ENCODE data around the gene PPFIBP1.
A peak's percentile ranks its signal among the peaks of the same experiment; 100 is the strongest.
"Not testable (repeated sequence)": the region's sequence is repeated elsewhere in the genome, so short reads cannot be mapped to it uniquely, and the experiment has no call there.

The PPFIBP1 gene

GRCh38 chr12:27631813-27632491, 107.9 kb downstream of the PPFIBP1 start:
- no peak for DNase-seq

- DNase-seq: no peak
These were observed 111.5 kb downstream of the PPFIBP1 start for GRCh38 chr12:27635349-27635972.

- DNase-seq: not testable (repeated sequence)
These were observed 112.6 kb downstream of the PPFIBP1 start for GRCh38 chr12:27636569-27636968.

GRCh38 chr12:27637524-27637923, 113.5 kb downstream of the PPFIBP1 start:
- DNase-seq: no peak

DNA sequence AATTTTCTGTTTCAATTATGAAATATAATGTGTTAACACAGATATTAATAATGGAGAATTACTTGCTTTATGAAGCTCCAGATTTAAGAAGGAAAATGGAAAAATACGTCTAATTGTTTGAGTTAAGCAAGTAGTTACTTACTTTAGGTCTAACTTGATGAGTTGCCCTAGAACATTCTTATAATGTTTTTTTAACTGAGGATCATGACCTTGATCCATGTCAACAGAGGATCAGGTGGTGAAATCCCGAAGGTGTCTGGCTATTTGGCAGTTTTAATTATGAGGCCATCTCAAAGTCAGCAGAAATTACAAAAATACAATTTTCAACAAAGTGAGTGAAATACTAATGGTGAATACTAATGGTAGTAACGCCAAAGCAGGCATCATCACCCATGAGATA, 115.3 kb downstream of the PPFIBP1 start:
- DNase-seq: no peak

GRCh38 chr12:27640566-27641200, 116.7 kb downstream of the PPFIBP1 start:
- not testable (repeated sequence) for DNase-seq

- DNase-seq: not testable (repeated sequence)
These were observed 118.4 kb downstream of the PPFIBP1 start for GRCh38 chr12:27642361-27642760.

DNA sequence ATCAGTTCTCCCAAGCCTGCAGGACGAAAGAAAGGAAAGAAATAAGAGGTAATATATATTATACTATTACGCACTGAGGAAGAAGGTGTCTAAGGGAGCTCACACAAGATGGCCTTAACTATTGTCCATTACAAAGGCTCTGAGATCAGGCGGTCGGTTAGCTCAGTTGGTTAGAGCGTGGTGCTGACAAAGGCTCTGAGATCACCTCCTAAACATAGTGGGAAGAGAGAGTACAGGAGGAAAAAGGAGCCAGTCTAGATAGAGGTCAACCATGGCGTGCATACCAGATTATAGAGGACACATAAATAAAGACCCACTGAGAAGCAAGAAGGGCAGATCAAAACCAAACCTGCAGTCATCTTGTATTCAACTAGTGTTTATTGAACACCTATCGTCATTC, 118.9 kb downstream of the PPFIBP1 start:
- not testable (repeated sequence) for DNase-seq

- peak; percentile 41 for DNase-seq
These were observed 120.3 kb downstream of the PPFIBP1 start for GRCh38 chr12:27644158-27644845.

DNA sequence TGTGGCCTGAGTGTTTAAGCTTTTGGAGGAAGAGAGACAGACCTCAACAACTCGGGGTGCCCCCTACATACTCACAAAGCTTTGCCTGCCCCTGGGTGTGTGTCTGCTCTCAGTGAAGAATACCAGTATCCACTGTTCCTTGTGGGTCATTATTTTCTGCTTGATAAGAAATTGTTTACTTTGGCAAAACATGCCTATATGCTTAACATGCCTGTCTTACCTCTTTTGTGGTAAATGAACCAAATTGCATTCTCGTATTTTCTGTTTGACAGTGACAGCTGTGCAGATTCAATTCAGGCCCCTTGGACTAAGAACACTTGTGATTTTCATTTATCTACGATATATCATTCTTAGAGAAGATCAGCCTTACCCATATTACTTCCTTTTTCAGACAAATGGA, 121.7 kb downstream of the PPFIBP1 start:
- DNase-seq: no peak

DNA sequence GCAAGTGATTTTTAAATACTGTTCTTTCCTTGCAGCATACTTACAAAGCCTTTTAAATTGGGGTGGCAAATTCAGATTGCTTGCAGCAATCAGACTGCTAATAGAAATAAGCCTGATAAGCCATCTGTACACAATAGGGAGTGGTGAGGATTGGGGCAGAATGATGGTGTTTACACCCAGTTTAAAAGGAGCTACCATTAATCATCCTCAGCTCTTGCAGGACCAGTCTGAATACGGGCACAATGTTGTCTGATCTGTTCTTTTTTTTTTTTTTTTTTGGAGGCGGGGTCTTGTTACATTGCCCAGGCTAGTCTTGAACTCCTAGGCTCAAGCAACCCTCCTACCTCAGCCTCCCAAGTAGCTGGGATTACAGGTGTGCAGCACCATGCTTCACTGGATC, 122.1 kb downstream of the PPFIBP1 start:
- DNase-seq: no peak

GRCh38 chr12:27650011-27650410, 126.0 kb downstream of the PPFIBP1 start:
- DNase-seq: no peak

DNA sequence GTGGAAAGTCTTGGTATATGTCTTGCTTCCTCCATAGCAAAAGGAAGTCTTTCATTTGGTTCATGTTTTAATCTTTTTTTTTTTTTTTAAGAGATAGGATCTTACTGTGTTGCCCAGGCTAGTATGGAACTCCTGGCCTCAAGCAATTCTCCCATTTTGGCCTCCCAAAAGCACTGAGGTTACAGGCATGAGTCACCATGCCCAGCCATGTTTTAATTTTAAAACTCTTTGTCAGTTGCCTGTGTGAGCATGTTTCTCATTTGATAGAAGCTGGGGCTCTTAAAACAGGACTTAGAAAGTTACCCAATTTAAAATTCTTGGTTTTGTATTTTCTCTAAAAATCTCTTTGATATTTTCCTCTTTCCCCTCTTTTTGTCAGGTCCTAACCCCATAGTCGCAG, 127.2 kb downstream of the PPFIBP1 start:
- no peak for DNase-seq

GRCh38 chr12:27652174-27652763, 128.3 kb downstream of the PPFIBP1 start:
- no peak for DNase-seq

DNA sequence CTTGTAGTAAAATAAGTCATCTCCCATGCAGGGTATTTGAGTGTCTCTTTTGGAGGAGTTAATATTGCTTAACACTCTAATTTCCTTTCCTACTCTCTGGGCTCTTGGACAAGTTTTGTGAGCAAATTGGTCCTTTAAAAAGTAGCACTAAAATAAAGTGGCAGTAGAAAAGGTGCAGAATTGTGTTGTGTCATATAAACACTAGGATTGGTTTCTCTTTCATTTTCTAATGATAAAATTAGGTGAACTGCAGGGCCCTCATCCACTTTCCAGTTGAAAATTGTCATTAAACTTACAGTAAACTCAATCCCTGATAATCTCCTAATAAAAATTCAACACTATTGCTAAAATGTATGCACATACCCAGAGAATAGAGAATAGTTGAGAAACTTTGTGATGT, 129.7 kb downstream of the PPFIBP1 start:
- no peak for DNase-seq

GRCh38 chr12:27655476-27655875, 131.5 kb downstream of the PPFIBP1 start:
- not testable (repeated sequence) for DNase-seq

GRCh38 chr12:27657296-27657695, 133.3 kb downstream of the PPFIBP1 start:
- no peak for DNase-seq

DNA sequence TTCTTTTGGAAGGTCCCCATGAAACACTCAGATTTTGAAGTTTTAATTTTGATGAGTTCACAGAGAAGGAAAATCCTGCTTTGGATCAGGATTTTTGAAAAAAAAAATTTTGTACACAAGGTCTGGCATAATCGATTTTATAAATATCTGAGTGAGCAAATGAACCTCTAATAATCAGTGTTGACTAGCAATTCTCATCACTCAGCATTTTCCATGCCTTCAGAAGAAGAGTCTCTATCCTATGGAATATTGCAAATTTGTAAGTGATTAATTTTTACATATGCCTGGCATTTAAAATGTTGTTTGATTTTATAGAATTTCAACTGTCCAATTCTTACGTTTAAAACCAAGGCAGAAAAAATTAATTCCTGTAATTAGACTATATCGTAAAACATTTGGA, 141.7 kb downstream of the PPFIBP1 start:
- no peak for DNase-seq

DNA sequence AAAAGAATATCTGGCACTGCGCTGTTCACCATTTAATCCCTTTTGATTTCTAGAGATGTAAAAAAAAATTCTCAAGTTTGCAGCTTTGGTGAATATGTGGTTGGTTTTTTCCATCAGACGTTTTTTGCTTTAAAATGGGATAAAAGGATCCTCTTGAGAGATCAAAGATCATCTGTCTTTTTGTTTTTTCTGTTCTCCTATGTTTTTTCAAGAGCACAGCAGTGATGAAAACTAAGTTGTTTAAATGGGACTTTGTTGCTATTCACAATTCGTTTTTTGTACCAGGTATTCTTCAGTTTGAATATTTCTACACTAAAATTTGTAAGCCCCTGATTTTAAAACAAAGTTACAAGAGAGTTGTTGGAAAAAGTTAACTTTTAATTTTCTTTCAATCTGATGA, 142.5 kb downstream of the PPFIBP1 start:
- DNase-seq: no peak

DNA sequence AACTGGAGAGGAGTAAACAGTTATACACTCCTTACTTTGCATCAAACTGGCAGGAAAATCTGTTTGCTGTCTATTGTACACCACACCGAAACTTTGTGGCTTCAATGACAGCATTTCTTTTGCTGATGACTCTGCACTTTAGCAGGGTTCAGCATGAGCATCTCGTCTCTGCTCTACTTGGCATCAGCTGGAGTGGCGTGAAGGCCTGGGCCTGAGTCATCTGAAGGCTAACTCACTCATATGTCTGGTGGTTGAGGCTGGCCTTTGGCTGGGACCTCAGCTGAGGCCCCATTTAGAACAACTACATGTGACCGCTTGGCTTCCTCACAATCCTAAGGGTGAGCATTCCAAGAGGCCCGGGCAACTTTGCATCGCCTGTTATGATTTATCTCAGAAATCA, 143.5 kb downstream of the PPFIBP1 start:
- DNase-seq: no peak

DNA sequence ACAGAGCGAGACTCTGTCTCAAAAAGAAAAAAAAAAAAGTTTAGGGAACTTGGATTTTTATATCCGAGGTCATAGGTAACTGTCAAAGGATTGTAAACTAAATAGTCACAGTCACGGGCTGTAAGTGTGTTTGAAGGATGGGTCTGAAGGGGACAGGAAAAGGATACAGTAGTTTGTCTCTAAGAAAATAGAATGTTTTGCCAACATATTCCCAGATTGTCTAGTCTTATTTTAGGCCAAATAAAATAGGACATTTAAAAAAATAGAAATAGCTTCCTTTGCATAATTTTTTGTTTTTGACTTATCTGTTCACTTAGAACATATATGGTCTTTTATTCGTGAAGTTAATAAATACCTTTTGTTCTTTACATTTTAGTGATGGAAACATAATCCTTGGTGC, 148.0 kb downstream of the PPFIBP1 start:
- DNase-seq: no peak

GRCh38 chr12:27672643-27673042, 148.6 kb downstream of the PPFIBP1 start:
- no peak for DNase-seq

DNA sequence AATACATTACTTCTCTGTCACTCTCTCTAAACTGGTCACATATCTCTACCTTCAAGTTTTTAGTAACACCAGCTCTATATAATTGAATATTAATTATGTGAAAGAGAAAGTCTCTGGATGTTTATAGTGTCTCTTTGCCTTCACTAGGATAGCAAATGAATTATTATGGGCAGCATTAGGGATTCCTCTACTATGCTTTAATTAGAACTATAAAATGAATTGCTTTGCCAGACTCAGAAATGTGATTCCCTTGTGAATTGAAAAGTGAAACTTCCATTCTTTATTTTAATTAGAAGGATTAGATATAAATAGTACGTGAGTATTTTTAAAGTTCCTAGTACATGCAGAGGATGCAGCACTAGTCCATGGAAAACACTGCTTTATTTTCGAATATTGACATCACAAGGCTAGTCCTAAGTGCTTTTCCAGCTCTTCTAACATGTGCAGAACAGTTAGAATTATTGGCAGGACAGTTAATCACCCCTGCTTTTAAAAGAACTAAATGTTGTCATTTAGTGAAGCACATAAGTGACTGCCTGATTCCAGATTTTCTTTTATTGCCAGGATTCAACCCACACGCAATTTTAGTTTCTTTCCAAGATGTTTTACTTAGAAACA, 149.2 kb downstream of the PPFIBP1 start:
- DNase-seq: no peak

Measured in NCI-H187 treated with DMSO at 0.1 percent for 48 hours (cell line).